Testis (tissue), 3 donors: ENCODE measurements around the gene ZNF142. TPM values are rescaled to one million over a fixed set of nuclear protein-coding genes. Genes with fewer than 3 reads are reported as not detected.

Source experiments
- DNase-seq: peaks from one replicate; pipeline ENCODE4 v3.0.0-alpha.2; 2019
- H3K27ac ChIP-seq, 2 donors: fragments of 200-600 bp; sonication (generic); one replicate each; pipeline ENCODE4 v1.5.1; 2019
- H3K27me3 ChIP-seq: fragments of 200-600 bp; sonication (generic); one replicate; pipeline ENCODE4 v1.5.1; 2019
- H3K36me3 ChIP-seq: fragments of 200-600 bp; sonication (generic); one replicate; pipeline ENCODE4 v1.5.1; 2017; ENCODE audit warnings: low read depth; ENCODE audit errors: missing control alignments
- H3K4me1 ChIP-seq: fragments of 200-600 bp; sonication (generic); one replicate; pipeline ENCODE4 v1.5.1; 2019
- H3K4me3 ChIP-seq, 2 donors: fragments of 200-600 bp; sonication (generic); one replicate each; pipeline ENCODE4 v1.5.1; 2017 to 2019
- H3K9me3 ChIP-seq: fragments of 200-600 bp; sonication (generic); one replicate; pipeline ENCODE4 v1.5.1; 2017
- CTCF ChIP-seq, 3 experiments: fragments of 450-650 bp in 2 of 3; fragments of 200-600 bp in 1 of 3; sonication (generic) in 1 of 3; IDR thresholded peaks; one replicate each; pipeline ENCODE4 v1.5.1; 2016 to 2019; ENCODE audit warnings: antibody characterized with exemption in 3 of 3, mild to moderate bottlenecking in 2 of 3, moderate library complexity in 1 of 3
- POLR2A ChIP-seq: fragments of 450-650 bp; IDR thresholded peaks from one replicate; pipeline ENCODE4 v1.6.1; 2017; ENCODE audit warnings: antibody characterized with exemption, mild to moderate bottlenecking, moderate library complexity
- whole genome bisulfite sequencing, 2 donors: methylation state at CpG; one replicate each; pipeline ENCODE4 v1.1.5; 2018; 5-methylcytosine and 5-hydroxymethylcytosine counted together
- intact Hi-C: fragments of 100-400 bp; cut with DNase I; formaldehyde crosslinking; loops from one replicate; pipeline ENCODE4 v1.15.1; 2023; ENCODE audit warnings: low total_unique reads
- polyA plus RNA-seq: library from polyadenylated mRNA; stranded (reverse); fragments of 350-450 nt; fragmentation: Illumina TruSeq; extraction: RNeasy Lipid Tissue Mini Kit (QIAGEN cat#74804); gene quantifications from one replicate; pipeline ENCODE4 v1.2.3, GENCODE V29; 2014; ENCODE audit warnings: low read depth, low replicate concordance; ENCODE audit not compliant: insufficient read depth
- total RNA-seq, 2 donors: library from RNA; depleted of rRNA; stranded (reverse); fragments of >200 nt; gene quantifications; one replicate each; pipeline ENCODE4 v1.2.3, GENCODE V29; 2016

Gene ZNF142
- total and polyA plus RNA-seq, 3 donors from 2014 or later, result 23.3 to 39.3 (median 32.7) TPM

GRCh38 chr2:218622606-218623365 lies 36.6 kb downstream of the ZNF142 start:
- intact Hi-C loops, result no loop called here
- H3K4me1 ChIP-seq, result no peaks in the 10 kb centered on the region
- no peaks in the 10 kb centered on the region for H3K9me3 ChIP-seq
- H3K36me3 ChIP-seq, result no peaks in the 10 kb centered on the region
- DNase-seq, result no peak
- TF ChIP-seq CTCF (IDR thresholded peaks at IDR 0.05) (no peak), POLR2A (no peak)
- H3K4me3 ChIP-seq, result no peak overlapping the region
- H3K27ac ChIP-seq, result no peak overlapping the region
- WGBS, 2 donors, result 73 to 77% methylated on average over 7 of the region's 7 CpGs
- no peaks in the 10 kb centered on the region for H3K27me3 ChIP-seq

- no peak for DNase-seq
- H3K27me3 ChIP-seq, result no peaks in the 10 kb centered on the region
- no peak overlapping the region for H3K27ac ChIP-seq
- intact Hi-C loops, result no loop called here
- no peaks in the 10 kb centered on the region for H3K9me3 ChIP-seq
- no peaks in the 10 kb centered on the region for H3K36me3 ChIP-seq
- H3K4me1 ChIP-seq, result no peaks in the 10 kb centered on the region
- TF ChIP-seq CTCF (IDR thresholded peaks at IDR 0.05), result no peak
- TF ChIP-seq POLR2A, result no peak
- H3K4me3 ChIP-seq, result no peak overlapping the region
- 74 to 79% methylated on average over 7 of the region's 7 CpGs for WGBS, 2 donors
Measured at GRCh38 chr2:218621007-218621406, 38.4 kb downstream of the ZNF142 start.

GRCh38 chr2:218618102-218618860 lies 41.1 kb downstream of the ZNF142 start:
- Histone ChIP-seq H3K4me1 (no peaks in the 10 kb centered on the region), H3K27ac (no peak overlapping the region), H3K9me3 (no peaks in the 10 kb centered on the region), H3K36me3 (no peaks in the 10 kb centered on the region), H3K27me3 (no peaks in the 10 kb centered on the region), H3K4me3 (no peak overlapping the region)
- intact Hi-C loops, result no loop called here
- WGBS, 2 donors, result 81 to 94% methylated on average over 6 to 9 of the region's 9 CpGs
- TF ChIP-seq CTCF (IDR thresholded peaks at IDR 0.05) (no peak), POLR2A (no peak)
- DNase-seq, result no peak

GRCh38 chr2:218615868-218616315 lies 43.5 kb downstream of the ZNF142 start:
- 84 to 85% methylated on average over 6 of the region's 6 CpGs for WGBS, 2 donors
- intact Hi-C loops, result no loop called here
- no peaks in the 10 kb centered on the region for H3K27me3 ChIP-seq
- TF ChIP-seq POLR2A (no peak), CTCF (IDR thresholded peaks at IDR 0.05) (no peak)
- no peak overlapping the region for H3K4me3 ChIP-seq
- H3K36me3 ChIP-seq, result no peaks in the 10 kb centered on the region
- no peak for DNase-seq
- H3K9me3 ChIP-seq, result no peaks in the 10 kb centered on the region
- no peaks in the 10 kb centered on the region for H3K4me1 ChIP-seq
- H3K27ac ChIP-seq, result no peak overlapping the region
